ENCODE data around the gene DYNC1LI1. TPM values are rescaled to one million over a fixed set of nuclear protein-coding genes. Genes with fewer than 3 reads are reported as not detected.

DYNC1LI1 gene
- polyA plus RNA-seq, 4 donors, result 38.6 to 46.0 (median 43.7) TPM

DNA sequence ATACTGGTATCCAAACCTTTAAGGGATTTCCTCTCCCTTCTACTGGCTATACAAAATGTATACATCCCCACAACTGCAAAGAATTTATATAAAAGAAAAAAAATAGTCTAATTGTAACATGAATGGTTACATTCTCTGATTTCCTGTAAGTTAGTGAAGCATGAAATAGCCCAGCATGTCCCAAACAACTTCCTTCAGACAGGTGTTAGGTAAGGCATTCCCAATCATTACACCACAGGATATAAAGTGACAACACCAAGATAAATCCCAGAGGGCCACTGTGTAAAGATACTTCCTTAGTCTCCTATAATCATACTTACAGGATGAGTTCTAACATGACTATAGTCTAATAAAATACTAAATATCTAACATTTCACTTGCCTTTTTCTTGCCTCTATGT lies 75.6 kb downstream of the DYNC1LI1 start:
- DNase-seq (ENCODE audit: low read depth in 4 of 4, low spot score in 3 of 4), result no peak

DNA sequence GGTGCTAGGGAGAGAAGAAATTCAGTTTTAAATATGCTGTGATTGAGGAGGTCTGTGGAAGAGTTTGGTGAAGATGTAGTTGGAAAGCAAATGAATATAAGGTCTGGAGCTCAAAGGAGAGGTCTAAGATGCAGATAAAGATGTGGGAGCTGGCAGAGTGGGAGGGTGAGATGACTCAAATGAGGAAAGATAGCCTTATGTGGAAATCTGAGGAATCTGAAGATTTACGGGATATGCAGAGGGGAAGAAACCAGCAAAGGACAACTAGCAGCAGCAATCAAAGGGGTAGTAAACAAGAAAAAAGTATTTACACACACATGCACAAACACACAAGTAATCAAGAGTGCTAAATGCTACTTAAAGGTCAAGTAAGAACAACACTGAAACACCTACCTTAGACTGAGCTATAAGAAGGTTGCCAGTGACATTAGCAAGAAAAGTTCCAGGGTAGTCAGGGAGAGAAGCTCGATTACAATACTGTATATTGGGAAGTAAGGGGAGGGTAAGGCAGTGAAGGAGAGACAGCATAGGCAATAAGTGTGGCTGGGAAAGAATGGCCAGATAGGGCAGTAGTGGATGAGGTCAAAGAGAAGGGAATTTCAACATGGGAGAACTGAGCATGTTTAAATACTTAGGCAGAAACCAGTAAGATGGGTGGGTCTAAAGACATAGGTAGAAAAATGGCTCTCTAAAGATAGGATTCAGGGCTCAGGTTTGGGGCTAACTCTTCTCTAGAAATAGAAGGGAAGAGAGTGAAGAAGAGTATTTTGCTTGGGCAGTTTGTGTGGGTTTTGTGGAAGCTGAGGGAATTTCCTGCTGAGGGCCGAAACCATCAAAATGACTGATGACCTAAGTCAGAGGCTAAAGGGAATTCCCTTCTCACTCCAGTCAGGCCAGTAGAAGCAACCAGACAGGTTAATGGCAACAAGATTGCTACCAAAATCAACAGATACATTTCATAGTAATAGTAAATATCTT lies 76.9 kb downstream of the DYNC1LI1 start:
- DNase-seq (ENCODE audit: low read depth in 4 of 4, low spot score in 3 of 4), result no peak

DNA sequence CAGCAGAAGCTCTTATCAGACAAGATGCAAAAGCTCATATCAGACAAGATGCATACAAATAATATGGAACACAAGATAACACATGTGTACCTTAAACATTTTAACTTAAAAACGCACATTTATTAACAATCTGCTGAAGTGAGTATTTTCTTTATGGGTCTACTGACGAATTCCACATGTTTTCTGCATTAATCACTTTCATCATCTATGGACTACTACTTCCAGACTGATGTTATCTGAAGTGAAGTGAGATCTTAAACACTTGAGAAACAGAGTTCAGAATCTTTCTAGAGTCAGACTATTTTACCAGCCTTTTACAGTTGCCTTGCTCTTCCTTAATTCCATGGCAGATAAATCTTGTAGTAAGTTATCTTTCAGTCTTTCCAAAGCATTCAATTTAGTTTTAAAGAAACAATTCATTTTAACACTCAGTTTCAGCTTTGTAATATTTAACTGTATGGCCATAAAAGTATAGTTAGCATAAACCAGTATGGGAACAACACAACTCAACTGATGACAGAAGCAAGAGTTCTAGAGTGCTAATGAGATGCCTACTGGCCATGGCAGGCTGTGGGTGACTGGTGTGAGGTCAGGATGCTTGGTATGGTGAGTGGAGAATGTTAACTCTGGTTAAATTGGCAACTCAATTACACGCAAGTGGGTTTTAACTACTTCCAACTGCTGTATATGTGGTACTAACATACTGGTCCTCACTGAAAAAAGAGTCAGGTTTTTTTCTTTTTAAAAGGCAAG lies 77.8 kb downstream of the DYNC1LI1 start:
- no peak for DNase-seq (ENCODE audit: low read depth in 4 of 4, low spot score in 3 of 4)

DNA sequence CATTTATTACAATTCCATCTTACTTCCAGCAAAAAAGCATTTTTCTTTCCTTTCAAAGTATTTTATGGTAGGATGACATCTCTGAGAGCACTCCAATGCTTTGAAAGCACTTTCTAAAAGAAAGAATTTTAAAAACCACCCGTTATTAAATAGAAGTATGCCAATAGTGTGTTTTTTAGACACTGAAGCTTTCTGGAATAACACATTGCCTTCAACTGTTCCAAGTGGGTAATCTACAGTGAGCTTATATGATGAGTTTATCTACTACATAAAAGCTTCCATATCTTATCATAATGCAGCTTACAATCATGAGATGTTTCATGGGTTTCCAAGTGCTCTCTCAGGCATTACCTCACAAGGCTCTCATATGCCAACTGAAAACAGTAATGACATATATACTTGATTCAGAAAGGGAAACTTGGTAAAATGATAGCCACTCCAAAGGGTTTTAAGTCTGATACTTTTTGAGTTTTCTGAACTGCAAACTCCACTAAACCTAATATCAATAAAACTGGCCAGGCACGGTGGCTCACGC lies 82.1 kb downstream of the DYNC1LI1 start:
- no peak for DNase-seq (ENCODE audit: low read depth in 4 of 4, low spot score in 3 of 4)

DNA sequence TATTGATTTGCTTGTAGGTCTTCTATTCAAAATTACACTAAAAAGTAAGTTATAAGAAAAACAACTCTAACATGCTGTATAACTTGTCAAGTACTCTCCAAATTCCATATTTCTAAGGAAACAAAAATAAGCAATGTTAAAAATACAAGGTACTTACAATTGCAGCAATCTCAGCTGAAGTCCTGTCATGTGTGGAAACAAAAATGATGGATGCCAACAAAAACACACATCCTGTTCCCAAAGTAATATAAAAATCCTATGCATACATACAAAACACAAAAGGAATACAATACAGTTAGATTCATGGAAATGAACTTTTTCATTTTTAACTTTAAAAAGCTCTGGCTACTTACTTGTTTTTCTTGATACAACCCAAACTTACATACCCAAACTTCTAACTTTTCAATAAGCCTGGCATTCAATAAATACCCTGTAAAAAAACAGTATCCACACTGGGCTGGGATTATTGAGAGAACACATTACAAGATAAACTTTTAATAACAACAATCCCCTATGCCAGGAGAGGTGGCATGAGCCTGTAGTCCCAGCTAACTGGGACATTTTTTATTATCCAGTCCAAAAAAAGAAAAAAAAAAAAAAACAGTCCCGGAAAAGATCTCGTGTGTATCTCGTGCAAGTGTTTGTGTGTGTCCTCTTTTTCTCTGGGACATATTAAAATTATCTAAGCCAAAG lies 82.7 kb downstream of the DYNC1LI1 start:
- DNase-seq (ENCODE audit: low read depth in 4 of 4, low spot score in 3 of 4), result no peak

DNA sequence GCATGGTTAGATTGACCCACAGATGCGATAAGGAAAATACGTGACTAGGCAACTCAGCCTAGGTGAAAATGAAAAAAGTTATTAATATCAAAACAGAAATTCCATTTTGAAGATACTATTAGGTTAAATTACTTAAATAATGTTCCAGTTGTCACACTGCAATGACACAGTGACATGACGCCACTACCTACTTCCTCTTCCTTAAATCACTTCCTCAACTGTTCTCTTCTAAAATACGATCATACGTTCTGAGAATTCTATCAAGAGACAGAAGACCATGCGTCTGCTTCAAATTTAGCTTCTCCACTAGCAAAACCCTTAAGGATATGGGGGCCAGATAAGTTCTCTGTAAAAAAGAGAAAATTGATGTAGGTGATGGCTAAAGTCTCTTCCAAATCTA lies 86.2 kb downstream of the DYNC1LI1 start:
- no peak for DNase-seq (ENCODE audit: low read depth in 4 of 4, low spot score in 3 of 4)

DNA sequence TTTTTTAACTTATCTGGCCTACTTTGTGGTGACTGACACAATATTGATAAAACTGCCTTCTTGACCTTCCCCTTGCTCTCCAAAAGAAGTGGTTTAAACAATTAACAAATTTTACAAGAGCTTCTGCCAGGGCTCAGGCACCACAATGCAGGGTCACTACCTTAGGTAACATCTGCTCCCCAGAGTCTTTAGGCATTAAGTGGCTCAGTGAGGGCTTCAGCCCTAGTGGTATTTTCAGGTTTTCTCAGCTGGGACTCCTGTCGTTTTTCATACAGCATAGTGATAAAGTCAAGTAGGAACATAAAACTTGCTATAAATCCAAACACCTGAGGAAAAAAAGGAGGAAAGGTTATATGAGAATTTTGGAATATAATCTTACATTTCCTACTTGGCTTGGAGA lies 86.9 kb downstream of the DYNC1LI1 start:
- DNase-seq (ENCODE audit: low read depth in 4 of 4, low spot score in 3 of 4), result no peak

DNA sequence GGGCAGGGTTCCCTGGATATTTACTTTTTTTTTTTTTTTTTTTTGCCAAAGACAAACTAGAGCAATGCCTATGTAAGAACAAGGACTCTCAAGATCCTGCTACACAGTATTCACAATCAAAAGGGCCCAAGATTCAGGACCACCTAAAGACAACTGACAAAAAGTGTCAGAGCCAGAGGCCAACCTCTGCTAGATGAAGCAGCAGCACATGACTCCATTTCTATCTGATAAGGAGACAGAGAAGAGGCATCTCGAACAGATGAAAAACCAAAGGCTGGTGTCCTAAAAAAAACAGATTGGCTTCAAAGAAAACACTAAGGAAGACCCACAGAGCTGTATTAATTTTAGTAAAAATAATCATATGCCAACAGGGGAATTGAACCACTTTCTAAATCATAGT lies 88.0 kb downstream of the DYNC1LI1 start:
- no peak for DNase-seq (ENCODE audit: low read depth in 4 of 4, low spot score in 3 of 4)

DNA sequence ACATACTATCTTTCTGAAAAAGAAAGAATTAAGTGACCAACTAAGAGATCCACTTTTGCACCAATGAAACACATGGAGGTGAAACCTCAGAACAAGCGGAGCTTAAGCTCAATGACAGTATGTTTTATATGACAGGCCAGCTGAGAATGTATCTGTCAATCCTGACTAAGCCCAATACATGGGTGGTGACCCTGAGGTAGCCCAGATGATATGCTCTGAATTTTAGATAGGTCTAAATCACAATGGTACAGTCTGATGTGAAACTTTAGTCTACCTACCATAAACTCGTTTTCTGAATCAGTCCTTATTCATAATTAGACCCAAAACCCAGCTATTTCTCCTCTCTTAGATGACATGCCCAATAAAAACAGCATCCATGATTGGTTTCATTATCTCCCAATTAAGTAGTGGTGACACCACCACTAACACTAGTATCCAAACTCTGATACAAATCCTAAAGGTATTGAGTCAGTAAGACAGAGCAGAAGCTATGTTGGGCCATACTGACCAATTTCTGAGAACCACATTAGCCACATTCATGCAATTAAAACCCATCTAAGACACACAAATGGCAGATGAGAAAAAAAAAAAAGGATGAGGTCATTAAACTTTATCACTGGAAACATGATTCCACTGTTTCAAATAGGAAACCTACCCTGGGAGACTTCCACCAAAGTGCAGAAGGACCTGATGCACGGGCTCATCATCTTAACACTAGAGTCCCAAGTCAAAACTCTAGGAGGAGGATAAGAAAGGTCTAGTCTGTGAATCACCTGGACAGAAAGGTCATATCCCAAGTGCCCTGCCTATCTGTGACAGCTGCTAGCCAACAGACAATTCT lies 88.6 kb downstream of the DYNC1LI1 start:
- DNase-seq (ENCODE audit: low read depth in 4 of 4, low spot score in 3 of 4), result no peak

DNA sequence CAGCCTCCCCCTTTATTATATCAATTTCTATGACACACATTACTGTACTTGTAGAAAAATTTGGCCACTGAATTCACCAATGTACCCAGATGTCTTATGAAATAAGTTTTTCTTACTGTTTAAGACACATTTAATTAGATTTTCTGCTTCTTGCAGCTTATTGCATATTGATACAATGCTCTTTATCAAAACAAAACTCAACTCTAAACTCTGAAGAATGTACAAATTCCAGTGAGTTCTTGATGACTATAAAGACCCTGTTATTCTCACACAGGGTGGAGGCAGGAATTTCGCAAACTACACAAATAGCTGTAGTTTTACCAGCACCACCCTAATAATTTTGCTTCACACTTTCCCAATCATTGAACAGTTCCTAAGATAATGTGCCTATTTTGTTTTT lies 90.1 kb downstream of the DYNC1LI1 start:
- DNase-seq (ENCODE audit: low read depth in 4 of 4, low spot score in 3 of 4), result no peak

Other genes with a start within 250 kb of the DYNC1LI1 start
- 10 to 100 TPM; 47.6 to 52.8 (median 48.4) TPM for gene CMTM7, start 179.0 kb downstream of the DYNC1LI1 start, polyA plus RNA-seq (ENCODE audit: insufficient read length in 4 of 4)
- gene CMTM6, start 68.0 kb downstream of the DYNC1LI1 start, polyA plus RNA-seq (ENCODE audit: insufficient read length in 4 of 4), result 100 to 1,000 TPM in 1 of 4 donors, 10 to 100 TPM in 3; 73.9 to 101 (median 93.3) TPM
- gene CNOT10, start 114.3 kb upstream of the DYNC1LI1 start, polyA plus RNA-seq (ENCODE audit: insufficient read length in 4 of 4), result 10 to 100 TPM; 39.4 to 52.8 (median 49.0) TPM
- 1 to 10 TPM; 6.7 to 8.3 (median 7.2) TPM for gene TRIM71, start 247.1 kb upstream of the DYNC1LI1 start, polyA plus RNA-seq (ENCODE audit: insufficient read length in 4 of 4)

All from right renal pelvis (tissue), 4 donors.